Naive B cell (primary cell): ENCODE results near the gene MBTPS1. TPM values are rescaled to one million over a fixed set of nuclear protein-coding genes. Genes with fewer than 3 reads are reported as not detected.

Experiments used
- ATAC-seq, 2 donors: fragments of 150-1000 bp; cut with Tn5 transposase; 2 replicates each; pipeline ENCODE4 v1.10.0; 2021; ENCODE audit warnings: low read depth in 2 of 2, mild to moderate bottlenecking in 2 of 2, moderate library complexity in 2 of 2
- DNase-seq: peaks from one replicate; pipeline ENCODE4 v3.0.0; 2022
- H3K27ac Mint-ChIP-seq, 6 donors: one replicate each; pipeline ENCODE4 v1.8.0; 2020 to 2022; ENCODE audit warnings: mild to moderate bottlenecking in 6 of 6, mixed read lengths in 6 of 6, moderate library complexity in 5 of 6, inconsistent platforms in 2 of 6
- H3K27me3 Mint-ChIP-seq, 3 donors: one replicate each; pipeline ENCODE4 v1.8.0; 2021 to 2022; ENCODE audit warnings: mixed read lengths in 3 of 3, mild to moderate bottlenecking in 1 of 3
- H3K36me3 Mint-ChIP-seq, 2 donors: one replicate each; pipeline ENCODE4 v1.8.0; 2020 to 2022; ENCODE audit warnings: mixed read lengths in 2 of 2, inconsistent platforms in 1 of 2, mild to moderate bottlenecking in 1 of 2
- H3K4me1 Mint-ChIP-seq, 3 donors: one replicate each; pipeline ENCODE4 v1.8.0; 2020 to 2022; ENCODE audit warnings: mixed read lengths in 3 of 3, inconsistent platforms in 1 of 3, mild to moderate bottlenecking in 1 of 3, moderate library complexity in 1 of 3
- H3K4me3 Mint-ChIP-seq, 8 donors: one replicate each; pipeline ENCODE4 v1.8.0; 2020 to 2022; ENCODE audit warnings: mild to moderate bottlenecking in 8 of 8, mixed read lengths in 8 of 8, moderate library complexity in 8 of 8, inconsistent platforms in 2 of 8
- H3K9me3 Mint-ChIP-seq, 7 donors: one replicate each; pipeline ENCODE4 v1.8.0; 2020 to 2022; ENCODE audit warnings: mixed read lengths in 7 of 7, mild to moderate bottlenecking in 5 of 7, inconsistent platforms in 2 of 7, moderate library complexity in 1 of 7
- polyA plus RNA-seq, 6 donors: library from polyadenylated mRNA; unstranded; fragments of 300-500 nt; fragmentation: Illumina TruSeq; gene quantifications; one replicate each; pipeline ENCODE4 v1.2.3, GENCODE V29; 2021; ENCODE audit warnings: low read depth in 6 of 6

The MBTPS1 gene
- polyA plus RNA-seq, 6 donors from 2014 or later = 37.6 to 56.5 (median 48.8) TPM

DNA sequence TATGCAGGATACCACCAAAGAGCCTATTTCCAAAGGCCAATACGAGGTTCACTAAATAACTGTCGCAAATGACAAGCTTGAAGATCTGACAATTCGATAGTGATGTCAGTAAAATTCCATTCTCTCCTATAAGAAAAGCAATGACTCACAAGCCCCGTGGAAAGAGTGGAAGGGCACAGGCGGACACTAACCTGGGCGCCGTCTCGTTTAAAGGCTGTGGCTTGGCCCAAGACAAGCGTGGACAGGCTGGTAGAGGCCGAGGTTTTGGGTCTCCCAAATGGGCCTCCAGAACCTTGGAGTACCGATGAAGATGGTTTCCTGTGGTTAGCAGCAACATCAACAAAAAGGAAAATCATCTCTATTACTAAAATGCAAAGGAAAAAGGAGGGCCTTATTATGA is 57.6 kb downstream of the MBTPS1 start:
- Mint-ChIP-seq H3K4me1 (peaks cover 0 to 3% (median 0%) of the 10 kb centered on the region in 3 donors), H3K27me3 (no peaks in the 10 kb centered on the region), H3K27ac (peak overlapping the region in 1 of 6 donors; percentile 22), H3K36me3 (peaks cover 30 to 49% of the 10 kb centered on the region in 2 donors), H3K9me3 (no peaks in the 10 kb centered on the region), H3K4me3 (no peak overlapping the region)
- DNase-seq (no peak), ATAC-seq (no peak)

DNA sequence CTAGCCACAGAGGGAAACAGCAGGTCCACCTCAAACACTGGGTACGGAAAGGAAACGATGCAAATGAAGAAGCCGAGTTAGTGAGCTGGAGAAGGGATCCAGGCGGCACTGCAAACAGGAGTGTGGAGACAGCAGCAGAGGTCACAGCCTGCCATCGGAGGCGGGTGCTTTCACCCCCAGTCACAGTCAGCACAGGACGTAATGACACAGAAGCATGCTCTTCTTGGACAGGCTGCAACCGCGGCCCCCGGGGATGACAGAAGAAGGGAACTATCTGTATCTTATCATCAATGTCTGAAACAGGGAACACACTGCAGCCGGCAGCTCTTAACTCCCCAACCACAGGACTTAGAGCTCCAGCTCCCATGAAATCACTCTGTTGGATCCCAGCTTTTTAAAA is 58.1 kb downstream of the MBTPS1 start:
- DNase-seq (no peak), ATAC-seq (no peak)
- no peaks in the 10 kb centered on the region for H3K9me3 Mint-ChIP-seq
- no peaks in the 10 kb centered on the region for H3K27me3 Mint-ChIP-seq
- peaks cover 30 to 50% of the 10 kb centered on the region in 2 donors for H3K36me3 Mint-ChIP-seq
- no peak overlapping the region for H3K4me3 Mint-ChIP-seq
- peak overlapping the region in 1 of 6 donors; percentile 14 for H3K27ac Mint-ChIP-seq
- H3K4me1 Mint-ChIP-seq = peaks cover 0 to 3% (median 0%) of the 10 kb centered on the region in 3 donors

DNA sequence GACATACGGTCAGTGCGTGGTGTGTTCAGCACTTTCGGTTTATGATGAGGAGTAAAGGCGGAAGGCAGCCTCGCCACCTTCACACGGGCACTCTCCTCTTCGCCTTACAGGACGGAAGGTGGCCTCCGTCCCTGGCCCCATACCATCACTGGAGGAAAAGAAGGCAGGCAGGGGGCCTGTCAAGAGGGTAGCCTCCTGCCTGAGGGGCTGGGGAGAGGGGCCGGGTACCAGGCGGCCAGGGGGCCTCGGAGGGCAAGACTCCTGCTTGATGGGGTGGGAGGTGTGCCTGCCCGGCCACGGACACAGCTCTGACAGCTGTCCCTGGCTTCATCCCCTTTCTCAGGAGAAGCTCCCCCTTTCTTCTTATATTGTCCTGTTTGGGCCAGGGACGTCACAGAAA is 58.5 kb downstream of the MBTPS1 start:
- H3K4me3 Mint-ChIP-seq = no peak overlapping the region
- no peaks in the 10 kb centered on the region for H3K27me3 Mint-ChIP-seq
- H3K27ac Mint-ChIP-seq = peak overlapping the region in 1 of 6 donors; percentile 14
- H3K4me1 Mint-ChIP-seq = peaks cover 0 to 3% (median 0%) of the 10 kb centered on the region in 3 donors
- no peaks in the 10 kb centered on the region for H3K9me3 Mint-ChIP-seq
- DNase-seq = no peak
- ATAC-seq = no peak
- H3K36me3 Mint-ChIP-seq = peaks cover 28 to 48% of the 10 kb centered on the region in 2 donors

DNA sequence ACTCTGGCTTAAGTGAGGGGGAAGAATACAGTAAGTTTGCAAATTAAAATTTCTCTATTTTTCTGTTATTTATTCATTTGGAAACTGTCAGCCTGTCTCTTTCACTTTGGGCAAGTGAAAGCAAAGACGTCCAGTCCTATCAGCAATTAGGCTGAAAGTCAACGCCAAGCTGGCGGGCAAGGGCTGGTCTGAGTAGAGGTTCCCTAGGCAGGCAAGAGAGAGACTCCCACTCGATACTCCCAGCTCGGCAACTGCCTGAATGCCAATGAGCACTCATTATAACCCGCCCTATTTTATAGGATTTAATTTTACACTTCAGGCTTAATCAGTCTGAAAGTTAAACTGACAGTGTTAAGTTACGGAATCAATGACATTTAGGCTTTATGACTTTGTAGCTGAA is 59.8 kb downstream of the MBTPS1 start:
- ATAC-seq = no peak
- Mint-ChIP-seq H3K36me3 (peaks cover 35 to 51% of the 10 kb centered on the region in 2 donors), H3K4me1 (no peaks in the 10 kb centered on the region), H3K9me3 (no peaks in the 10 kb centered on the region), H3K27me3 (no peaks in the 10 kb centered on the region), H3K4me3 (peak overlapping the region in 1 of 8 donors; percentile 31), H3K27ac (no peak overlapping the region)
- no peak for DNase-seq

DNA sequence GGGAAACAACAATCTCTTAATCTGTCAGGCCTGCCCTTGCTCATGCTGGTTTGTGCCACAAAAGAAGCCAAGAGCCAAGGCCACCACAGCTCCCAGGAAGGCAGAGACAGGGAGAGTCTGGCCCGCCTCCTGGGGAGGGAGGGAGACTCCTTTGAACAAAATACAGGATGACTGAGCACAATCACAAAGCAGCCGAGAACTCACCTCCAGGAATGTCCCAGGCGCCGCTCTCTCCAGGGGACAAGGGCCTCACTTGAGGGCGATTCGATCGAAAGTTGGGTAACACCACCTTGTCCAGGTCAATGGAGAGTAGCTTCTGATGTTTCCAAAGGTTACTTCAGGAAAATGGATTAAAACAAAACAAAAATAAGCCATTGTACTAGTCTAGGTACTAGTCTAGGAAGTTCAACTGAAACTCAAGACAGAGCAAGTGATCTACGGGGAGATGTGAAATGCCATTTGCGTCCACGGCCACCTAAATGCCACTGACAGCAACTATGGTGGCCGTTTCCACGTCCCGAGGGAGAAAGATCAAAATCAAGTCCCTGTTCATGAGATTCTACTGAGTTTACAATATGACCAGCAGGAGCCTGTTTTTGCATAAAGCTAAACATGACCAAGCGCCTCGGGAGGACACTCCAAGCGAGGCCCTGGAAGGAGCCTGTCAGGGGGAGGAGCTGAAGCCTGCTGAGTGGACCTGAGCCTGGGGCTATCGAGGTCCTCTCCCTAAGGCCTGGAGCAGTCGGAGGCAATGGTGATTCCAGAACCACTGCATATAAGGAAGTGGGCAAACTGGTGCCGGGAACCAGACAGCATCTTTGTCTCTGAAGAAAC is 60.7 kb downstream of the MBTPS1 start:
- no peaks in the 10 kb centered on the region for H3K4me1 Mint-ChIP-seq
- peak overlapping the region in 1 of 6 donors; percentile 60 for H3K27ac Mint-ChIP-seq
- peaks cover 35 to 51% of the 10 kb centered on the region in 2 donors for H3K36me3 Mint-ChIP-seq
- no peaks in the 10 kb centered on the region for H3K27me3 Mint-ChIP-seq
- DNase-seq (no peak), ATAC-seq (no peak)
- no peak overlapping the region for H3K4me3 Mint-ChIP-seq
- H3K9me3 Mint-ChIP-seq = no peaks in the 10 kb centered on the region

DNA sequence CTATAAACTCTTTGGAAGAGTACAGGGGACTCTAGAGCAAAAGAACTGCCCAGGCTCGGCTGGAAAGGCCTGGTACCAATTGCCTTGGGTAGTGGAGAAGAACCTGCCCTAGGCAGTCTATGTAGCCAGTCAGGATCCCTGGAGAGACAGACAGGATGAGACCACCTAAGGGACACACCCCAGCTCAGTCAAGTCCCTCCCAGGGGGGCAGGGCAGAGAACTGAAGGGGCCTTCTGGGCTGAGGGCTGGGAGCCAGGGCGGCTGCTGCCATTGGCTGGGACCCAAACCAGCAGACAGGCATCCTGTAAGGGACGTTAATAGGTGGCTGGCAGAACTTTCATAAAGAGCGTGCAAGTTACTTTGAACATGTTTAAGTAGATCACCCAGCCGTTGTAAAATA is 61.4 kb downstream of the MBTPS1 start:
- H3K36me3 Mint-ChIP-seq = peaks cover 35 to 51% of the 10 kb centered on the region in 2 donors
- H3K4me1 Mint-ChIP-seq = no peaks in the 10 kb centered on the region
- DNase-seq (no peak), ATAC-seq (no peak)
- H3K4me3 Mint-ChIP-seq = no peak overlapping the region
- H3K9me3 Mint-ChIP-seq = no peaks in the 10 kb centered on the region
- H3K27ac Mint-ChIP-seq = peak overlapping the region in 2 of 6 donors; percentile 30 to 54
- H3K27me3 Mint-ChIP-seq = no peaks in the 10 kb centered on the region

DNA sequence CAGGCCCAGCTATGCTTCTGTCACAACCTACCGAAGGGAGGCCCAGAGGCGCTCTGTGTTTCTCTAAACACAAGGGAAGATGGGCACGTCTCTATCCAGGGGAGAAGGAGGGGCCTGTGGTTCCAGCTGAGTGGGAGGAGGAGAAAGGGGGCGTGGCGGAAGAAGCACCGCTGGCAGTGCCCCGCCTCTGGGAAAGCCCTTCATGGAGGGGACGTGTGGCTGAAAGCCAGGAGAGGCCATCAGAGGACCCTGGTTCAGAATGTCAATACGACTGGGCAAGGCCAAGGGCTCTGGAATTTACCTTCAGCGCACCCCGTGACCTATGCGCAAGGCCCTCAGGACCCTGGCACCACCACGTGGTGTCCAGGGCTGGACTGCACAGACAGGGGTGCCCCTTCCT is 61.8 kb downstream of the MBTPS1 start:
- DNase-seq = no peak
- Mint-ChIP-seq H3K27ac (no peak overlapping the region), H3K36me3 (peaks cover 34 to 51% of the 10 kb centered on the region in 2 donors), H3K4me1 (no peaks in the 10 kb centered on the region), H3K27me3 (no peaks in the 10 kb centered on the region), H3K4me3 (no peak overlapping the region), H3K9me3 (no peaks in the 10 kb centered on the region)
- no peak for ATAC-seq

DNA sequence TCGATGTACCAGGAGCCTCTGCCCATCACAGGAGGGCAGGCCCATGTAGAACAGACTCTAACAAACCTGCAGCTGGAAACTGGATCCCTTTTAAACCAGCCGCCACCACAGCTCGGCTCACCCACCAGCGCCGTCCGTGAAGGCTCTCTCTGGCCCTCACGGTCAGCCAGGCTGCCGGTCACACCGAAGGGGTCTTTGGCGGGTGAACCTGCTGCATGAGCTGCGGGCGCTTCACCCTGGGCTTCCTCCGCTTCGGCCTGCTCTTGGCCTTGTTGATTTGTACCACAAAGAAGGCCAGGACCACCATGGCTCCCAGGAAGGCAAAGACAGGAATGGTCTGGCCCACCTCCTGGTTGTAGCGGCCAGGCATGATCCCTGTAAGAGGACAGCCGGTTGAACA is 62.5 kb downstream of the MBTPS1 start:
- DNase-seq (no peak), ATAC-seq (no peak)
- Mint-ChIP-seq H3K27me3 (no peaks in the 10 kb centered on the region), H3K4me3 (no peak overlapping the region), H3K36me3 (peaks cover 31 to 51% of the 10 kb centered on the region in 2 donors), H3K9me3 (no peaks in the 10 kb centered on the region), H3K27ac (no peak overlapping the region), H3K4me1 (no peaks in the 10 kb centered on the region)

DNA sequence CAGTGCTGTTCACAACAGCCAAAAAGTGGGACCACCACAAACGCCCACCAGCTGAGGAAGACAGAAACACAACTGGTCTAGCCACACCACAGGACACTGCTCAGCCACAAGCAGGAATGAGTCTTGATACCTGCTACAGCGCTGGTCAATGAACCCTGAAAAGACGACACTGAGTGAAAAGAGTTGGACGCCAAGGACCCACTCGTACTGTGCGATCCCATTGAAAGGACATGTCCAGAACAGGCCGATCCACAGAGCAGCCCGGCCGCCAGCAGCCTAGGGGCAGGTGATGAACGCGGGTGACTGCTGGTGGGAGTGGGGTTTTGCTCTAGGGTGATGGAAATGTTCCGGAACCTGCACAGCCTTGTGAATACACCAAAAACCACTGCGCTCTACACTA is 63.5 kb downstream of the MBTPS1 start:
- Mint-ChIP-seq H3K9me3 (no peaks in the 10 kb centered on the region), H3K4me1 (no peaks in the 10 kb centered on the region), H3K4me3 (no peak overlapping the region), H3K27ac (peak overlapping the region in 2 of 6 donors; percentile 39 to 45), H3K36me3 (peaks cover 27 to 45% of the 10 kb centered on the region in 2 donors), H3K27me3 (no peaks in the 10 kb centered on the region)
- ATAC-seq (no peak), DNase-seq (no peak)

DNA sequence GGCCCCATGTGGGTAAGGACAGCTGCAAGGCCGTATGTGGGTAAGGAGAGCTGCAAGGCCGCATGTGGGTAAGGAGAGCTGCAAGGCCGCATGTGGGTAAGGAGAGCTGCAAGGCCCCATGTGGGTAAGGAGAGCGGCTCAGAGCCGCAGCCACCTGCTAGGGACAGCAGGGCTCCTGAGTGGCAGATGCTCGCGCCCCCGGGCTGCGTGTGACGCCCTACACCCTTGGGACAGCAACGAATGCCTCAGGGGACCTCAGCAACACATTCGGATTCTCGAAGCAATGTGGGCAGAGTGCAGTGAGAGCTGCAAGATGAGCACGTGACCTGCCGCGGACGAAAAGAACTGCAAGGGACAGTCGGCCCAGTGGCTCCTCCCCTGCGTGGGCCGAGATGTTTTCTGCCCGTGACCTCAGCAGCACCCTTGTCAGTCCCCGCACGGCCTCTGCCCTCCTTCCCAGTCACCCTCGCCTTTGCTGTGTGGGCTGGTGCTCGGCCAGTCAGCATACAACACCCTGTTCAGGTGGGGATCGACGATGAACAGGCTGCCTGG is 64.6 kb downstream of the MBTPS1 start:
- no peak overlapping the region for H3K27ac Mint-ChIP-seq
- H3K9me3 Mint-ChIP-seq = no peaks in the 10 kb centered on the region
- no peaks in the 10 kb centered on the region for H3K4me1 Mint-ChIP-seq
- no peak overlapping the region for H3K4me3 Mint-ChIP-seq
- peaks cover 18 to 35% of the 10 kb centered on the region in 2 donors for H3K36me3 Mint-ChIP-seq
- ATAC-seq (no peak), DNase-seq (no peak)
- H3K27me3 Mint-ChIP-seq = no peaks in the 10 kb centered on the region

DNA sequence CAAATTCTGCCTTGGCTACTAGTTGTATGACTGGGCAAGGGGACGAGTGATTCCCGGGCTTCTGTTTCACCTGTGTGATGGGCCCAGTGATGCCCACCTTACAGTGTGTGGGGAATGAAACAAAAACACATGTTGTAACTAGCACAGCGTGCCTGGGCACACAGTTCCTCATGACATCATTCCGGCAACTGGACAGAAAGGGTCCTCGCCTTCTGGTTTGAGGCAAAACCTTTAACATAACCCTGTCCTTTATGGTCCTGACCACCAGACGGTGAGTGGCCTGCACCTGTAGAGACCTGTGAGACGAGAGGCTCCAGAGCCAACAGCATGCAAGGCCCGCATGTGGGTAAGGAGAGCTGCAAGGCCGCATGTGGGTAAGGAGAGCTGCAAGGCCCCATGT is 66.4 kb downstream of the MBTPS1 start:
- Mint-ChIP-seq H3K4me1 (no peaks in the 10 kb centered on the region), H3K9me3 (no peaks in the 10 kb centered on the region), H3K4me3 (no peak overlapping the region), H3K27ac (no peak overlapping the region), H3K27me3 (no peaks in the 10 kb centered on the region), H3K36me3 (peaks cover 18 to 20% of the 10 kb centered on the region in 2 donors)
- ATAC-seq (no peak), DNase-seq (no peak)

DNA sequence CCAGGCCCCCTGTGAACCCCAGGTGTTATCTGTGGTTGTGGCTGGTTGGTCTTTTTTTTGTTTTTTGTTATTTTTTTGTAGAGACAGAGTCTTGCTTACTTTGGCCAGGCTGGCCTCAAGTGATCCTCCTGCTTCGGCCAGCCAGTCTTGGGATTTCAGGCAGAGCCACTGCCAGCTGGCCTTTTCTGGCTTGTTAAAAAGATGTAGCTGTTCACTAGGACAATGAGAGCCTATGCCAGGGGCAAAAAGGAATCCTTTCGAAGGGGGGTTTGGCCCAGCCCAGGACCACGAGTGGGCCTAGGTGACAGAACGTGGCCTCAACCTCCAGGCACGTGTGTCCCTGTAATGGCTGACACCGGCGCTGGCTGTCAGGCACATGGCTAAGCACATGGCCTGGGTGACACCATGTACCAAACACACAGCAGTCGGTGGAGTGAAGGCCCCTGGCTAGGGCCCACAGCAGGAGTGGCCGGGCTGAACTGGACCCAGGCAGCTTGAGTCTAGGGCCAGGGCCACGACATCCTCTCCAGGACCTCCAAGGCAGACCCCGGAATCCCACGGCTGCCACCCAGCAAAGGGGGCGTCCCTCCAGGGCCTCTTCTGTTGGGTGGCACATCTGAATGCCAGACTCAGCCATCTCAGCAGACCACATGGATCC is 67.2 kb downstream of the MBTPS1 start:
- H3K36me3 Mint-ChIP-seq = peaks cover 18 to 20% of the 10 kb centered on the region in 2 donors
- no peak overlapping the region for H3K27ac Mint-ChIP-seq
- no peaks in the 10 kb centered on the region for H3K4me1 Mint-ChIP-seq
- no peak for ATAC-seq
- no peaks in the 10 kb centered on the region for H3K9me3 Mint-ChIP-seq
- peaks cover 0 to 8% (median 4%) of the 10 kb centered on the region in 3 donors for H3K27me3 Mint-ChIP-seq
- DNase-seq = no peak
- H3K4me3 Mint-ChIP-seq = no peak overlapping the region

DNA sequence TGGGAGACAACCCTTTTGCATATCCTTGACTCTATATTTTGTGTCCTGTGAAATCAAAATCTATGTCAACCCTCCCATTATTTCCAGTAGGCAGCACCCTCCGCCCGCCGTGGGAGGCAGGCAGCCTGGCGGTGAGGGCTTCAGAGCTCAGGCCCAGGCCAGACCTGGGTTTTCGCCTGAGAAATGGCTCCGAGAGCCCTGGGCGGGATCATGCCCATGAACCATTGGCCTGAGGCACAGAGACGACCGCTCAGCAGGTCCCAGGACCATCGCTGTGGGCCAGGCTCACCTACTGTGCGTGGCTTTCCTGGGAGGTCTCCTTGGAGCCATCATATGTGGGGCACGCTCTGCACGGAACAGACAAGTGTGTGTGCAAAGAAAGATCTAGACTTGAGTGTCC is 67.9 kb downstream of the MBTPS1 start:
- H3K4me1 Mint-ChIP-seq = no peaks in the 10 kb centered on the region
- ATAC-seq (no peak), DNase-seq (no peak)
- H3K36me3 Mint-ChIP-seq = peaks cover 14 to 15% of the 10 kb centered on the region in 2 donors
- peaks cover 5 to 14% (median 10%) of the 10 kb centered on the region in 3 donors for H3K27me3 Mint-ChIP-seq
- H3K9me3 Mint-ChIP-seq = no peaks in the 10 kb centered on the region
- H3K27ac Mint-ChIP-seq = no peak overlapping the region
- no peak overlapping the region for H3K4me3 Mint-ChIP-seq

DNA sequence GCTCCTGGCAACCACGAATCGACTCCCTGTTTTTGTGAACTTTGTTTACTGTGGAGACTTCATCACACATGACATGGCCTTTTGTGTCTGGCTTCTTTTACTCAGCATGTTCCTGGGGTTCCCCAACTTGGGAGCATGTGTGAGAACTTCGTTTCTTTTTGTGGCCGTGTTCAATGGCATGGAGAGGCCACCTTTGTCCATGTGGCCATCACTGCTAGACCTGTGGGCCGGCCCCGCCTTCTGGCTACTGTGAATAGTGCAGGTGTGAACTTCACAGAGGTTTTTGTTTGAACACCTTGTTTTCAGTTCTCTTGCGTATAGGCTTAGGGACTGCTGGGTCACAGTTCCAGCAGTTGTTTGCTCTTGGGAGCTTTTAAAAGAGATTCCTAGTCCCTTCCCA is 68.5 kb downstream of the MBTPS1 start:
- H3K9me3 Mint-ChIP-seq = no peaks in the 10 kb centered on the region
- H3K4me3 Mint-ChIP-seq = no peak overlapping the region
- H3K27me3 Mint-ChIP-seq = peaks cover 6 to 18% (median 14%) of the 10 kb centered on the region in 3 donors
- no peak for DNase-seq
- H3K27ac Mint-ChIP-seq = peak overlapping the region in 1 of 6 donors; percentile 24
- no peak for ATAC-seq
- H3K36me3 Mint-ChIP-seq = peaks cover 9 to 11% of the 10 kb centered on the region in 2 donors
- H3K4me1 Mint-ChIP-seq = no peaks in the 10 kb centered on the region
